ENCODE data around the gene ESPNL. TPM values are rescaled to one million over a fixed set of nuclear protein-coding genes. Genes with fewer than 3 reads are reported as not detected.

The ESPNL gene
- total and polyA plus RNA-seq, 4 donors, result 0.08 to 0.59 (median 0.35) TPM

DNA sequence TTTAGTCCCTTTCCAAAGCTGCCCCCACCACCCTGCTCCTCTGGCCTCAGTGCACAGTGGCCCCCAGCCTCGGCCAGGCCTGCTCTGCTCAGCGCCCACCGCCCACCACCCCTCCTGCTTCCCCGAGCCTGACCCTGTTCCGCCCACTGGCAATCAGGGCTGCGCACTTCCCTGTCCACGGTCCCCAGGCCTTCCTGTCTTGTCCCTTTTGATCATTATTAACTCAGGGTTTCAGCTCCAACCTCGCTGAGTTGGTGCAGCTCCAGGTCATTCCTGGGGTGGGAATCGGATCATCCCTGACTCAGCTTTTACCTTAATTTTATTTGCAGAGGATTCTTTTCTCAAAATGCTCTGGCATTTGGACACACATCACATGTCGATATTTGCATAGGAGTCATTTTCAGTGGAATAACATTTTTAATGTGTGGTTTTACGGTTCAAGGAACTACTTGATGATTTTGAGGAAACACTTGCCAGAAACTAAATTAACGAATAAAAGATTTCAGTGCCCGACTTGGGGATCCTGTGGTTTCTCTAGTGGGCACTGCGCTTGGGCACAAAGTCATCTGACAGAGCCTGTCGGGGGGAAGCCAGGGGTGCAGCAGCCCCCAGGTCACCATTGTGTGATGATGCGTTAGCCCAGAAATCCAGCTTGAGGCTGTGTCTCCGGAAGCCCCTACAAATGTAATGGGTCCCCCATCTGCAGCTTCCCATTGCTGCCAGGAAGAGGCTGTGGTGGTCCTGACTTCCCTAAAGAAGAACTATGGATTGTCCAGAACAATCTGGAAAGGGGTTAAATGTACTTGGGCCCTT is 1.0 kb upstream of the ESPNL start:
- Histone ChIP-seq H3K9ac (ENCODE audit: low read depth in 1 of 2, low read length in 2 of 2) (peak overlapping the region in 1 of 2 donors; percentile 22), H3K36me3 (ENCODE audit: control insufficient read depth in 4 of 4, insufficient read depth in 3 of 4, low read depth in 1 of 4, low read length in 3 of 4) (peaks cover 0 to 6% (median 0%) of the 10 kb centered on the region in 4 donors), H3K4me3 (ENCODE audit: low read depth in 1 of 3, low read length in 3 of 3) (no peak overlapping the region), H3K9me3 (ENCODE audit: control insufficient read depth in 4 of 4, low read length in 3 of 4) (no peaks in the 10 kb centered on the region), H3K27ac (ENCODE audit: low read depth in 1 of 2, low read length in 2 of 2) (peak overlapping the region; percentile 44 to 75), H3K4me1 (ENCODE audit: control insufficient read depth in 4 of 4, insufficient read depth in 4 of 4, low read length in 3 of 4) (peaks cover 2 to 8% (median 5%) of the 10 kb centered on the region in 4 donors), H3K27me3 (ENCODE audit: control insufficient read depth in 4 of 4, insufficient read depth in 4 of 4, low read length in 3 of 4) (no peaks in the 10 kb centered on the region)
- no peak for TF ChIP-seq RXRA (IDR thresholded peaks at IDR 0.05)
- TF ChIP-seq, protein P1, sequence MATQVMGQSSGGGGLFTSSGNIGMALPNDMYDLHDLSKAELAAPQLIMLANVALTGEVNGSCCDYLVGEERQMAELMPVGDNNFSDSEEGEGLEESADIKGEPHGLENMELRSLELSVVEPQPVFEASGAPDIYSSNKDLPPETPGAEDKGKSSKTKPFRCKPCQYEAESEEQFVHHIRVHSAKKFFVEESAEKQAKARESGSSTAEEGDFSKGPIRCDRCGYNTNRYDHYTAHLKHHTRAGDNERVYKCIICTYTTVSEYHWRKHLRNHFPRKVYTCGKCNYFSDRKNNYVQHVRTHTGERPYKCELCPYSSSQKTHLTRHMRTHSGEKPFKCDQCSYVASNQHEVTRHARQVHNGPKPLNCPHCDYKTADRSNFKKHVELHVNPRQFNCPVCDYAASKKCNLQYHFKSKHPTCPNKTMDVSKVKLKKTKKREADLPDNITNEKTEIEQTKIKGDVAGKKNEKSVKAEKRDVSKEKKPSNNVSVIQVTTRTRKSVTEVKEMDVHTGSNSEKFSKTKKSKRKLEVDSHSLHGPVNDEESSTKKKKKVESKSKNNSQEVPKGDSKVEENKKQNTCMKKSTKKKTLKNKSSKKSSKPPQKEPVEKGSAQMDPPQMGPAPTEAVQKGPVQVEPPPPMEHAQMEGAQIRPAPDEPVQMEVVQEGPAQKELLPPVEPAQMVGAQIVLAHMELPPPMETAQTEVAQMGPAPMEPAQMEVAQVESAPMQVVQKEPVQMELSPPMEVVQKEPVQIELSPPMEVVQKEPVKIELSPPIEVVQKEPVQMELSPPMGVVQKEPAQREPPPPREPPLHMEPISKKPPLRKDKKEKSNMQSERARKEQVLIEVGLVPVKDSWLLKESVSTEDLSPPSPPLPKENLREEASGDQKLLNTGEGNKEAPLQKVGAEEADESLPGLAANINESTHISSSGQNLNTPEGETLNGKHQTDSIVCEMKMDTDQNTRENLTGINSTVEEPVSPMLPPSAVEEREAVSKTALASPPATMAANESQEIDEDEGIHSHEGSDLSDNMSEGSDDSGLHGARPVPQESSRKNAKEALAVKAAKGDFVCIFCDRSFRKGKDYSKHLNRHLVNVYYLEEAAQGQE (IDR thresholded peaks at IDR 0.05), result no peak
- TF ChIP-seq SP1 (IDR thresholded peaks at IDR 0.05), result no peak
- TF ChIP-seq, protein P2, sequence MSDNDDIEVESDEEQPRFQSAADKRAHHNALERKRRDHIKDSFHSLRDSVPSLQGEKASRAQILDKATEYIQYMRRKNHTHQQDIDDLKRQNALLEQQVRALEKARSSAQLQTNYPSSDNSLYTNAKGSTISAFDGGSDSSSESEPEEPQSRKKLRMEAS (IDR thresholded peaks at IDR 0.05), result no peak
- TF ChIP-seq, protein P3, sequence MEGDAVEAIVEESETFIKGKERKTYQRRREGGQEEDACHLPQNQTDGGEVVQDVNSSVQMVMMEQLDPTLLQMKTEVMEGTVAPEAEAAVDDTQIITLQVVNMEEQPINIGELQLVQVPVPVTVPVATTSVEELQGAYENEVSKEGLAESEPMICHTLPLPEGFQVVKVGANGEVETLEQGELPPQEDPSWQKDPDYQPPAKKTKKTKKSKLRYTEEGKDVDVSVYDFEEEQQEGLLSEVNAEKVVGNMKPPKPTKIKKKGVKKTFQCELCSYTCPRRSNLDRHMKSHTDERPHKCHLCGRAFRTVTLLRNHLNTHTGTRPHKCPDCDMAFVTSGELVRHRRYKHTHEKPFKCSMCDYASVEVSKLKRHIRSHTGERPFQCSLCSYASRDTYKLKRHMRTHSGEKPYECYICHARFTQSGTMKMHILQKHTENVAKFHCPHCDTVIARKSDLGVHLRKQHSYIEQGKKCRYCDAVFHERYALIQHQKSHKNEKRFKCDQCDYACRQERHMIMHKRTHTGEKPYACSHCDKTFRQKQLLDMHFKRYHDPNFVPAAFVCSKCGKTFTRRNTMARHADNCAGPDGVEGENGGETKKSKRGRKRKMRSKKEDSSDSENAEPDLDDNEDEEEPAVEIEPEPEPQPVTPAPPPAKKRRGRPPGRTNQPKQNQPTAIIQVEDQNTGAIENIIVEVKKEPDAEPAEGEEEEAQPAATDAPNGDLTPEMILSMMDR (IDR thresholded peaks at IDR 0.05; ENCODE audit: low read depth, low read length, missing input control), result no peak
- TF ChIP-seq RAD21 (IDR thresholded peaks at IDR 0.05), result no peak
- TF ChIP-seq, protein P4, sequence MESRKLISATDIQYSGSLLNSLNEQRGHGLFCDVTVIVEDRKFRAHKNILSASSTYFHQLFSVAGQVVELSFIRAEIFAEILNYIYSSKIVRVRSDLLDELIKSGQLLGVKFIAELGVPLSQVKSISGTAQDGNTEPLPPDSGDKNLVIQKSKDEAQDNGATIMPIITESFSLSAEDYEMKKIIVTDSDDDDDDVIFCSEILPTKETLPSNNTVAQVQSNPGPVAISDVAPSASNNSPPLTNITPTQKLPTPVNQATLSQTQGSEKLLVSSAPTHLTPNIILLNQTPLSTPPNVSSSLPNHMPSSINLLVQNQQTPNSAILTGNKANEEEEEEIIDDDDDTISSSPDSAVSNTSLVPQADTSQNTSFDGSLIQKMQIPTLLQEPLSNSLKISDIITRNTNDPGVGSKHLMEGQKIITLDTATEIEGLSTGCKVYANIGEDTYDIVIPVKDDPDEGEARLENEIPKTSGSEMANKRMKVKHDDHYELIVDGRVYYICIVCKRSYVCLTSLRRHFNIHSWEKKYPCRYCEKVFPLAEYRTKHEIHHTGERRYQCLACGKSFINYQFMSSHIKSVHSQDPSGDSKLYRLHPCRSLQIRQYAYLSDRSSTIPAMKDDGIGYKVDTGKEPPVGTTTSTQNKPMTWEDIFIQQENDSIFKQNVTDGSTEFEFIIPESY (IDR thresholded peaks at IDR 0.05), result no peak
- no peak for TF ChIP-seq GABPA (IDR thresholded peaks at IDR 0.05 in 1 of 2, conservative IDR thresholded peaks at IDR 0.05 in 1 of 2)
- TF ChIP-seq HNF4A (conservative IDR thresholded peaks at IDR 0.05), result no peak
- no peak for TF ChIP-seq NR2F2 (IDR thresholded peaks at IDR 0.05)
- TF ChIP-seq, protein P5, sequence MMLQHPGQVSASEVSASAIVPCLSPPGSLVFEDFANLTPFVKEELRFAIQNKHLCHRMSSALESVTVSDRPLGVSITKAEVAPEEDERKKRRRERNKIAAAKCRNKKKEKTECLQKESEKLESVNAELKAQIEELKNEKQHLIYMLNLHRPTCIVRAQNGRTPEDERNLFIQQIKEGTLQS (IDR thresholded peaks at IDR 0.05), result no peak
- no peak for TF ChIP-seq EGR1 (IDR thresholded peaks at IDR 0.05; ENCODE audit: low read depth in 2 of 2)
- no peak for TF ChIP-seq FOXA1 (IDR thresholded peaks at IDR 0.05)
- TF ChIP-seq TAF1 (conservative IDR thresholded peaks at IDR 0.05), result no peak
- TF ChIP-seq JUND (IDR thresholded peaks at IDR 0.05), result no peak
- 68% methylated on average over 17 of the region's 17 CpGs for WGBS
- no peak for DNase-seq (ENCODE audit: low spot score)
